GM10248 (cell line): ENCODE measurements around the gene SERPINC1.
"Not testable (repeated sequence)": the region's sequence is repeated elsewhere in the genome, so short reads cannot be mapped to it uniquely, and the experiment has no call there.

Experiments used
- CTCF ChIA-PET: fragments of 300-600 bp; sonication (Branson Sonifier 250); formaldehyde crosslinking; extraction: SDS; loops from one replicate; lab custom pipeline; 2021; ENCODE audit warnings: antibody characterized with exemption; lab: Yijun Ruan, JAX
- POLR2A ChIA-PET: fragments of 350-650 bp; sonication (Branson Sonifier 250); formaldehyde crosslinking; extraction: SDS; loops from one replicate; lab custom pipeline; 2020; ENCODE audit warnings: antibody characterized with exemption; lab: Yijun Ruan, JAX
- DNase-seq: peaks from one replicate; pipeline ENCODE4 v3.0.0; 2012; ENCODE audit errors: extremely low spot score
- CTCF ChIP-seq: IDR thresholded peaks from 2 replicates; pipeline ENCODE4 v1.5.1; 2012; ENCODE audit warnings: mild to moderate bottlenecking, low read depth; ENCODE audit errors: extremely low read depth, missing control alignments, control extremely low read depth

SERPINC1 gene

DNA sequence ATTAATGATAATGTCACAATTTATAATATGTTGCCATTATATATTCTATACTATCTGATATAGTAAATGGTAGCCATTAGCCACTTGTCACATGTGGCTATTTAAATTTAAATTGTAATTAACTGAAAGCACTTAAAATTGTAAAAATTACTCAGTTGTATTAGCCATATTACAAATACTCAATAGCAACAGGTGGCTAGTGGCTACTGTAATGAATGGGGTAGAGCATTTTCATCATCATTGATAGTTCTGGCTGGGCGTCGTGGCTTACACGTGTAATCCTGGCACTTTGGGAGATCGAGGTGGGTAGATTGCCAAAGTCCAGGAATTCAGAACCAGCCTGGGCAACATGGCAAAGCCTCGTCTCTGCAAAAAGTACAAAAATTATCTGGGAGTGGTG, 32.4 kb downstream of the SERPINC1 start:
- ChIA-PET CTCF (no interaction called here), POLR2A (interaction anchor here (1.0 kb wide), 1 partner anchor 20 kb away, joined by 4 read pairs; no protein-coding TSS in a partner anchor)
- DNase-seq = no peak
- TF ChIP-seq CTCF = no peak

GRCh38 chr1:173881117-173881516, 36.0 kb downstream of the SERPINC1 start:
- POLR2A ChIA-PET, CTCF ChIA-PET, DNase-seq: not testable (repeated sequence)

GRCh38 chr1:173878251-173878650, 38.9 kb downstream of the SERPINC1 start:
- TF ChIP-seq CTCF = no peak
- ChIA-PET CTCF (interaction anchor here (1.7 kb wide), 1 partner anchor 10 kb away, joined by 5 read pairs; the partner anchor contains the start of gene ZBTB37), POLR2A (no interaction called here)
- DNase-seq = no peak

DNA sequence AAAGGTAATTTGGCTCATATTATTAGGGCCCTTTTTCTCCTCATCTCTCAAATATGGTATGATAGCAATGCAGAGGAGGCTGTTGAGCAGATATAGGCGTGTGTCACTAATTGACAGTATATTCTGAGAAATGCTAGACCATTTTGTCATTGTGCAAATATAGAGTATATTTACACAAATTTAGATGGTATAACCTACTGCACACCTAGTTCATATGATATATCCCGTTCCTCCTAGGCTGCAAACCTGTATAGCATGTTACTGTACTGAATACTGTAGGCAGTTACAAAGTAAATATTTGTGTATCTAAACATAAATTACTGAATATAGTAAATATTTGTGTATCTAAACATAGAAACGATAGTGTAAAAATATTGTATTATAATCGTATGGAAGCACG, 40.4 kb downstream of the SERPINC1 start:
- CTCF ChIA-PET = interaction anchor here (1.7 kb wide), 1 partner anchor 8 kb away, joined by 5 read pairs; the partner anchor contains the start of gene ZBTB37
- DNase-seq = no peak
- TF ChIP-seq CTCF = no peak
- POLR2A ChIA-PET = interaction anchor here (1.5 kb wide), 1 partner anchor 9 kb away, joined by 3 read pairs; the partner anchor contains the start of gene ZBTB37

GRCh38 chr1:173871500-173871899, 45.6 kb downstream of the SERPINC1 start:
- DNase-seq = no peak
- CTCF ChIA-PET = no interaction called here
- no peak for TF ChIP-seq CTCF
- POLR2A ChIA-PET = interaction anchor here (2.5 kb wide), 1 partner anchor 11 kb away, joined by 7 read pairs; no protein-coding TSS in a partner anchor

- ChIA-PET POLR2A (interaction anchor here (2.5 kb wide), 1 partner anchor 10 kb away, joined by 7 read pairs; no protein-coding TSS in a partner anchor), CTCF (interaction anchor here (0.9 kb wide), 1 partner anchor 31 kb away, joined by 3 read pairs; no protein-coding TSS in a partner anchor)
- DNase-seq = no peak
- TF ChIP-seq CTCF = no peak
Observed at GRCh38 chr1:173871091-173871490, 46.0 kb downstream of the SERPINC1 start.
